Hematopoietic multipotent progenitor cell treated with erythropoietin and hydrocortisone succinate and interleukin-3 and kit ligand, for 17 days (in vitro differentiated cells): Measurements from ENCODE around the gene RYR1.
"Not testable (repeated sequence)": the region's sequence is repeated elsewhere in the genome, so short reads cannot be mapped to it uniquely, and the experiment has no call there.

Experiments used
- DNase-seq: peaks from one replicate; pipeline ENCODE4 v3.0.0-alpha.2; 2015; ENCODE audit warnings: low spot score

Gene RYR1

DNA sequence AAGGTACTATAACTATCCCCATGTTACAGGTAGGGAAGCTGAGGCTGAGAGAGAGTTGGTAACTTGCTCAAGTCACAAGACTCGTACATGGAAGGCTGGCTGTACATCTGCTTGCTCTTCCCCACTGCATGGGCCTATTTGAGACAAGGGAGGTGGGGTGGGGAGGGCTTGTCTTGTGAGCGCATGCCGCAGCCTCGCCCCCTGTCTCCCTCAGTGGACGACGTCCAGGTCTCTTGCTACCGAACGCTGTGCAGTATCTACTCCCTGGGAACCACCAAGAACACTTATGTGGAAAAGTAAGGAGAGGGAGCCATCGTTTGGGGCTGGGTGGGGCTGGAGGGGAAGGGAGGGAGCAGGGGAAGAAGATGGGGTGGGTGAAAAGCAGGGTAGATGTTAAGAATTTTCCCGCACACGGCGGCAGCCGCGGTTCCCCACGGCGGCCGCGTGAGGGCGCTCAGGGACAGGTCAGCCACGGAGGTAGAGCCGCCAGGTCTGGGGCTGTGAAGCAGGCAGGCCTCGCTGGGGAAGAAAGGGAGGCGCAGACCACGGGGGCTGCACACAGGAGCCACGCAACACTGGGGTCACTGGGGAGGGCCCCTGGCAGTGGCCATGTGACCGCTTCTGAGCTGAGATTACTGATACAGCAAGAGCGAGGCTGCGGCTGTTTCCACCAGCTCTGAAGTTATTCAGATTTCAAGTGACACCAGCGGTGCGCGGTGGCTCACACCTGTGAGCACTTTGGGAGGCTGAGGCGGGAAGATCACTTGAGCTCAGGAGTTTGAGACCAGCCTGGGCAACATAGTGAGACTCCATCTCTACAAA is 81.5 kb downstream of the RYR1 start:
- DNase-seq = peak; percentile 57

GRCh38 chr19:38515896-38516295 is 82.4 kb downstream of the RYR1 start:
- DNase-seq = no peak

- DNase-seq = no peak
These were observed 83.3 kb downstream of the RYR1 start for GRCh38 chr19:38516802-38517201.

- no peak for DNase-seq
These were observed 83.8 kb downstream of the RYR1 start for GRCh38 chr19:38517321-38517720.

GRCh38 chr19:38517980-38518379 is 84.5 kb downstream of the RYR1 start:
- DNase-seq = not testable (repeated sequence)

GRCh38 chr19:38519168-38519567 is 85.7 kb downstream of the RYR1 start:
- DNase-seq = no peak

GRCh38 chr19:38519988-38520387 is 86.5 kb downstream of the RYR1 start:
- DNase-seq = no peak

DNA sequence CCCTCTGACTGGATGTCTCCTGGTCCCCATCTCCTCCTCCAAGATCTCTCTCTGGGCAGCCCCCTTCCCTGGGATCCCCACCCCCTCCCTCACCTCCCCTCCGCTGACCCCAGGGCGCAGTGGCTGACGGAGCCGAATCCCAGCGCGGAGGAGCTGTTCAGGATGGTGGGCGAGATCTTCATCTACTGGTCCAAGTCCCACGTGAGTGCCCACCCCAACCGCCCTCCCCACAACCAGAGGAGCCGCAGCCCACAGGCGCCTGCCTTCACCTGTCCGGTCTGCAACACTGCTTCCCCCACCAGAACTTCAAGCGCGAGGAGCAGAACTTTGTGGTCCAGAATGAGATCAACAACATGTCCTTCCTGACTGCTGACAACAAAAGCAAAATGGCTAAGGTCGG is 89.4 kb downstream of the RYR1 start:
- no peak for DNase-seq

DNA sequence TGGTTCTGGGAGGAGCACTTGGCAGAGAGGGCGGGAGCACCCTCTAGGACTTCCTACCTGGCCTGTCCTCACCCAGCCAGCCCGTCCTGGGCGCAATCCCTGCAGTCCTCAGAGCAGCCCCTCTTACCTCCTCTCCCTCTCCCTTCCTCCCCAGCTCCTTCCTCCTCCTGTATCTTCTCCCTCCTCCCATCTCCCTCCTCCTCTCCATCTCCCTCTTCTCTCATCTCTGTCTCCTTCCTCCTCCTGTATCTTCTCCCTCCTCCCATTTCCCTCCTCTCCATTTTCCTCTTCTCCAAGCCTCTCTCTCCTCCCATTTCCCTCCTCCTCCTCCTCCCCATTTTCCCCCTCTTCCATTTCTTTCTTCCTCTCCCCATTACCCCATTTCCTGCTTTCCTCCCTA is 89.8 kb downstream of the RYR1 start:
- no peak for DNase-seq

- DNase-seq = no peak
These were observed 90.9 kb downstream of the RYR1 start for GRCh38 chr19:38524369-38524768.

DNA sequence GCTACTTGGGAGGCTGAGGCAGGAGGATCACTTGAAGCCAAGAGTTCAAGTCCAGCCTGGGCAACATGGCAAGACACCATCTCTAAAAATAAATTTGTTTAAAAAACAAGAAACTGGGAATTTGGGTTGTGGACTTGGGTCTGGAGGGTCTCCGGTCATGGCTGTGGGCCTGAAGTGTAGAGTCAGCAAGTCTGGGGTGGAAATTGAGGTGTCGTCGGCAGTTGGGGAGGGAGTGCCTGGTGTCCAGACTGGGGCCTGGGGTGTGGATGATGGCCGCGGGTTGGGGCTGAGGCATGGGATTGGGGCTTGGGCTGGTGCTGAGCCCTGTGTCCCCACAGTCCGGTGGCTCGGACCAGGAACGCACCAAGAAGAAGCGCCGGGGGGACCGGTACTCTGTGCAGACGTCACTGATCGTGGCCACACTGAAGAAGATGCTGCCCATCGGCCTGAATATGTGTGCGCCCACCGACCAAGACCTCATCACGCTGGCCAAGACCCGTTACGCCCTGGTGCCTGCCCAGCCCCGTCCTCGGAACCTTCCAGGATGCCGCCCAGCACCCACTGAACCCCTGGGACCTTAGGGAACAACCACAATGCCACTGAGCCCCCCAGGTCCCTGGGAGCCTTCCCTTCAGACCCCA is 91.6 kb downstream of the RYR1 start:
- no peak for DNase-seq

DNA sequence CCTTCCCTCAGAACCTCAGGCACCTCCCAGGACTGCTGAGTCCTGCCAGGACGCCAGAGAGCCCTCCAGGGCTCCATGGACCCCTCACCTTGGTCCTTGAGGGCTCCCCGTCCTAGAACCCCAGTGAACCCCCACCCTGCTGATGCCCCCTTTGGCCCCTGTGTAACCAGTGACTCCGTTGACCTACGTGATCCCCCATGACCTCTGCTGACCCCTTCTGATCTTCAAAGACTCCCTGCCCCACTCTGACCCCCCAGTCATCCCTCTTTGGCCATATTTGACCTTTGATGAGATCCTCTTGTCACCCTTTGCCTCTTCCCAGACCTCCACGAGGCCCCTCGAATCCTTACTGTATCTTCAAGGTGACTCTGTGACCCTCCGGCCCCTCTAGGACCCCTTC is 92.9 kb downstream of the RYR1 start:
- no peak for DNase-seq

DNA sequence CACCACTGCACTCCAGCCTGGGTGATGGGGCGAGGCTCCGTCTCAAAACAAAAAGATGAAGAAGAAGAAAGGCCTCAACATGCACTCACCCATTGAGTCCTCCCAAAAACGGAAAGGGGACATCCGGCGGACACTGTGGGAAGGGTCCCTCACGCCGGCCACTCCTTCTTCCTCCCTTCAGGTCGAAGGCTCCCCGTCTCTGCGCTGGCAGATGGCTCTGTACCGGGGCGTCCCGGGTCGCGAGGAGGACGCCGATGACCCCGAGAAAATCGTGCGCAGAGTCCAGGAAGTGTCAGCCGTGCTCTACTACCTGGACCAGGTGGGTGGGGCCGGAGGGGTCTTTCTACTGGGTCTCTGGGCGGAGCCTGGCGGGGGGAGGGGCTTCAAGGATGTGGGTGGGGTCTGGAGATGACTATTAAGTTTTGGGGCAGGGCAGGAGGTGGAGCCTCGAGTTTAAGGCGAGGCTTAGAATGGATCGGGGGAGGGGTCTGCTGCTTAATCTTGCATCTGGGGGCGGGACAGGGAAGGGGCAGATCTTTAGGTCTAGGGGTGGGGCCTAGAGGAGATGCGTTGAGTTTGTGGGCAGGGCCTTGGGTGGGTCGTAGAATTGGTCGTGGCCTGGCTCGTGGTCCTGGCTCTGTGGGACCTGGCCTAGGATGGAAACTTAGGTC is 94.1 kb downstream of the RYR1 start:
- no peak for DNase-seq

- DNase-seq = no peak
These were observed 94.8 kb downstream of the RYR1 start for GRCh38 chr19:38528213-38528755.

DNA sequence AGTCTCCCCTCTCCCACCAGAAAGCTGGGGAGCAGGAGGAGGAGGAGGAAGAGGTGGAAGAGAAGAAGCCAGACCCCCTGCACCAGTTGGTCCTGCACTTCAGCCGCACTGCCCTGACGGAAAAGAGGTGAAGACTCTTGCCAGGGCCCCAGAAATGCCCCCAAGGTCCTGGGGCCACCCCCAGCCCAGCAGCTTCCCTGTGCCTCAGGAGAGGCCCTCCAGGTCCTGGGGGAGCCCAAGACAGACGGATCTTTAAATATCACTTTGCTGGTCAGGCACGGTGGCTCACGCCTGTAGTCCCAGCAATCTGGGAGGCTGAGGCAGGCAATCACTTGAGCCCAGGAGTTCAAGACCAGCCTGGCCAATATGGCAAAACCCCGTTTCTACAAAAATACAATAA is 95.4 kb downstream of the RYR1 start:
- no peak for DNase-seq

- DNase-seq = no peak
These were observed 98.0 kb downstream of the RYR1 start for GRCh38 chr19:38531515-38531914.

DNA sequence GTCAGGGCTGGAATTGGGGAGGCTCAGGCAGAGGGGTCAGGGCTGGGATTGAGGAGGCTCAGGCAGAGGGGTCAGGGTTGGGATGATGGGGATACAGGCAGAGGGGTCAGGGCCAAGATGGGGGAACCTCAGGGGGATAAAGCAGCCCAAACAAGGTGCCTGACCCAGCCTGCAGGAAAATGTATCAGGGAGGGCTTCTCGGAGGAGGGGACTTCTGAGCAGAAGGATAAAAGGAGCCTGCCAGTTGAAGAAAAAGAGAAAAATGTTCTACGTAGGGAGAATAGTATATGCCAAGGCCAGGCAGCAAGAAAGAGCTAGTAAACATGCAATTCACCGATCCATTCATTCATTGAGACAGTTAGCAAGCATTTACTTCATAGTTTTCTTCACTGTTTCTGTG is 99.4 kb downstream of the RYR1 start:
- no peak for DNase-seq

DNA sequence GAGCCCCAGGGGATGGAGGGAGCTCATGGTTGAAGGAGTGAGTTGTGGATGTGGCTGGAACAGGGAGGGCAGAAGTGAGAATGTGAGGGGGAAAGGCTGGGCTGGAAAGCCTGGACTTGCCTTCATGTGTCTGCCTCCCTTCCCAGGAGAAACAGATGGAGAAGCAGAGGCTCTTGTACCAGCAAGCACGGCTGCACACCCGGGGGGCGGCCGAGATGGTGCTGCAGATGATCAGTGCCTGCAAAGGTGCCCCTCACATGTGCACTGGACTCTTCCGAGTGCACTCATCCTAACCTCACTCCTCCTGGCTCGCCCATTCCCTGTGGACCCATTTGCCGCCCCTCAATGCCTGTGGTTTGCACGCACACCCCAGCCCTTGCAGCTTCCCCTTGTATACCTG is 101.1 kb downstream of the RYR1 start:
- DNase-seq = no peak

DNA sequence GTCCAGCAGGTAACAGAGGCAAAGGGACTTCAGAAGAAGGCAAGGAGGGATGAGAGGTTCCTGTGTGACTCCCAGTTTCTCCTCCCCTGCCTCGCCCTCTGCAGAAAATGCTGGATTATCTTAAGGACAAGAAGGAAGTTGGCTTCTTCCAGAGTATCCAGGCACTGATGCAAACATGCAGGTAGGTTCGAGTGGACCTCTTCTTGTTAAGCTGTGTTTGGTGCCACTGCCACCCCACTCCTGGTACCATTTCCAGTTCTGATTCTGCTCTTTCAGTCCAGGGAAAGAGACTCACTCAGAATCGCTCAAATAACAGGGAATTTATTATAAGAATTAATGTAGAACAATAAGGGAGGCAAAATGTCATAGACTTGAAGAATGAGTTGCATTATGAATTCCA is 101.7 kb downstream of the RYR1 start:
- no peak for DNase-seq

- no peak for DNase-seq
These were observed 103.8 kb downstream of the RYR1 start for GRCh38 chr19:38537071-38537936.

DNA sequence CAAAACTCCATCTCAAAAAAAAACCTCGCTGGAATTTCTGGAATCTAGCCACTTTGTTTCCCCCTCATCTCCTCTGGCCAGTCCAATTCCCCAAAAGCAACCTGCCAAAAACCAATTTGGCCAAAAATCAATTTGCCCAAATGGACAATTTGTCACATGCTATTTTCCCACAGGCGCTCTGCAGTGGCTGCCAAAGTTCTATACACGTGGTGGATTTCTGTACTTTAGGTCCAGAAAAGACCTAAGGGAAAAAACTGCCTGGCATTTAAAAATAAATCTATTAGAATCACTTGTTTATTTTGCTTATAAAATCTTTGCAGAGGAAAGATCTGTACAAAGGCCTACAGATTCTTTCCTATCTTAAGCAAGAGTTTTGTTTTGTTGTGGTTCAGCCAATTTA is 104.9 kb downstream of the RYR1 start:
- no peak for DNase-seq
